GM12874 (cell line): Measurements from ENCODE around the gene HYAL1.

ENCODE experiments used
- TF ChIP-seq, protein P1 (sequence below): IDR thresholded peaks from 2 replicates; pipeline ENCODE4 v1.5.1; 2011; ENCODE audit warnings: low read depth, mild to moderate bottlenecking, control low read depth, low read length, moderate library complexity; ENCODE audit not compliant: insufficient read depth

The HYAL1 gene

DNA sequence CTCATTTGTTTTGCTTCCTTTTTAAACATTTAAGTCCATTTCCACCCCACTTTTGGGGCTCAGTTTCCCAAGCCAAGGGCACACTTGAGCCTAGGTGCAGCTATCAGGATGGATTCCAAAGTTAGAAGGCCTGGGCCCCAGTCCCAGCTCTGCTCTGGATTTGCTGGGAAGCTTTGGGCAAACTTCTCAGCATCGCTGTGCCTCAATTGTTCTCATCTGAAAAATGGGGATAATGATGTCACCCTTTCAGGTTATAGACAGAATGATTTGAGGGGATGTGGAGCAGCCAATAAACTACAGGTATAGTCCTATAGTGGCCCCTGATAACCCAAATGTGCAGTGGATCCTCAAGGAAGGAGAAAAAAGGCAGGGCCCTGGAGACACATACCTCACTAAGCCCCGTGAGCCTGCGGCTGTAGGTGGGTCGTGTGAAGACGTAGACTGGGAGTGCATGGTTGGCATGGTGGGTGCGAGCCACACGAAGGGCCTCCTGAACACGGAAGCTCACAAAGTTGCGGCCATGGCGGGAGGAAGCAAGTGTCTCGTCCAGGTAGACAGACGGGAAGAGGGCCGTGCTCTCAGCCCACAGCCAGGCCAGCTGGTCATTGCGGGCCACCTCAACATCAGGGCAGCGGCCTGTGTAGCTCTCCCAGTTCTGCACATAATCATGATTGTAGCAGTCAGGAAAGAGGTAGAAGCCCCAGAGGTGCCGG lies 16.0 kb upstream of the HYAL1 start:
- TF ChIP-seq, protein P1, sequence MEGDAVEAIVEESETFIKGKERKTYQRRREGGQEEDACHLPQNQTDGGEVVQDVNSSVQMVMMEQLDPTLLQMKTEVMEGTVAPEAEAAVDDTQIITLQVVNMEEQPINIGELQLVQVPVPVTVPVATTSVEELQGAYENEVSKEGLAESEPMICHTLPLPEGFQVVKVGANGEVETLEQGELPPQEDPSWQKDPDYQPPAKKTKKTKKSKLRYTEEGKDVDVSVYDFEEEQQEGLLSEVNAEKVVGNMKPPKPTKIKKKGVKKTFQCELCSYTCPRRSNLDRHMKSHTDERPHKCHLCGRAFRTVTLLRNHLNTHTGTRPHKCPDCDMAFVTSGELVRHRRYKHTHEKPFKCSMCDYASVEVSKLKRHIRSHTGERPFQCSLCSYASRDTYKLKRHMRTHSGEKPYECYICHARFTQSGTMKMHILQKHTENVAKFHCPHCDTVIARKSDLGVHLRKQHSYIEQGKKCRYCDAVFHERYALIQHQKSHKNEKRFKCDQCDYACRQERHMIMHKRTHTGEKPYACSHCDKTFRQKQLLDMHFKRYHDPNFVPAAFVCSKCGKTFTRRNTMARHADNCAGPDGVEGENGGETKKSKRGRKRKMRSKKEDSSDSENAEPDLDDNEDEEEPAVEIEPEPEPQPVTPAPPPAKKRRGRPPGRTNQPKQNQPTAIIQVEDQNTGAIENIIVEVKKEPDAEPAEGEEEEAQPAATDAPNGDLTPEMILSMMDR: no peak

DNA sequence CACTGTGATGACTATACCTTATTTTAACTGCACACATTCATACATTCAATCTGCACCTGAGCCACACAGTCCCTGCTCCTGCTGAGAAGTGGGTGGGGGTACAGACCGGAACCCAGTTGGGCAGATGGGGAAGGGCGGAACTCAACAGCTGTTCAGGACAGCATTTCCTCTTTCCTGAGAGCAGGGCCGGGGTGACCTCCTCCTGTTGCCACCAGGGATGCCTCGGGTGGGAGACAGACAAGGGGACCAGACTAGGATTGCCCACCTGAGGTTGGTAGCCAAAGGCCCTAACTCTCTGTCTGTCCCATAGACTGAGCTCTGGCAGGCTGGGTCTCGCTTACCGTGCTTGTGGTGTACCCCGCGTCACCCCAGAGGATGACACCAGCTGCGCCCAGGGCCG lies 15.2 kb upstream of the HYAL1 start:
- TF ChIP-seq, protein P1: no peak

DNA sequence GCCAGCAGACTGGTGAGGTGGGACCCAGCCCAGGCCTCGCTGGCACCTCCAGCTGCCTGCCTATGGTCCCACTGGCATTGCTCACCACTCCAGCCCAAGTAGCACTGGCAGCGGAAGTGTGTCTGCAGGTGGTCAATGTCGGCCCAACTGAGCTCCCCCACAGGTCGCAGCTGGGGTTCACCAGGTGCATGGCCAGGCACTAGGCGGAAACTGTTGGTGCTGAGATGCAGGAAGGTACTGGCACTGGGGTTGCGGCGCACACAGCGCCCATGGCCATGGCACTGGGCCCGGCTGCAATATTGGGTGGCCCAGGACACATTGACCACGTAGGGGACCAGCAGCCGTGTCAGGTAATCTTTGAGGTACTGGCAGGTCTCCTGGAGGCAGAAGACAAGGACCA lies 14.8 kb upstream of the HYAL1 start:
- TF ChIP-seq, protein P1: no peak

DNA sequence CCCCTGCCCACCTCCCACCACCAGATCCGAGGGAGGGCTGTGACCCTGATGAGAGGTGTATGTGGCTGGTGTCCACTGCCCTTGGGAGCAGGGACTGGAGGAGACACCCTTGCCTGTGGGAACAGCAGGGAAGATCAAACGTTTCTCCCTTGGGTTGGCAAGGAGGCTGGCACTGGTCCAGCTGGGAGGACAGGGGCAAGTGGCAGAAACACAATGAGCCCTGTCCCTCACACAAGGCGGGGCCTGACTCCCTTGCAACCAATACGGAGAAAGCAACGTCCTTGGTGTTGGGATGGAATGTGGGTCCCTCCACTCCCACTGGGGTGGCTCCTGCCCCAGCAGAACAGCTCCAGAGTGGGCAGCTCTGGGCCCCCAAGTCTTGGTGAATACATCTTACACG lies 13.9 kb upstream of the HYAL1 start:
- TF ChIP-seq, protein P1: no peak

DNA sequence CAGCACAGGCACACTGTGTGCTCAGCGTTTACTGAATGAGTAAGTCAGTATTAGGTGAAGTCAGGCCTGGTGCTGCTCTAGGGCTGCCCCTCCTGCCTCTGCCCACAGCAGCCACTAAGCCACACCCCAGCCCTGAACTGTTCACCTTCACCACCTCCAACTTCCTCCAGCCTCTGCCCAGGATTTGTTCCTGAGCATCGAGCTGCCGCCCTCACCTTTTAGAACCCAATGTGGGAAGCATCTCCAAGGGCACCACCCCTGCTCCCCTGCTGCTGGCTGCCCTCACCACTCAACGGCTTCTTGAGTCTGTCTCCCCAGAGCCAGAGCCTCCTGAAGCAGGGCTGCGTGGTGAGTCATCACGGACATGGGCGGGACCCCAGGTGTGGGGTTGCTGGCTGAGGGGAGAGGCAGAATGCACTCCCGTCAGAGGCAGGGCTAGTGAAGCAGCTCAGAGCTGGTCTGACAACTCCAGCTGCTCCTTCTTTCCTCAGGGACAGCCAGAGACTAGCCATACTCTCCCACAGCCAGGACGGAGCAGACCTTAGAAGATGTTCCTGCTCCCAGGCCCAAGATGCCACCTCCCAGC lies 13.4 kb upstream of the HYAL1 start:
- TF ChIP-seq, protein P1: no peak

DNA sequence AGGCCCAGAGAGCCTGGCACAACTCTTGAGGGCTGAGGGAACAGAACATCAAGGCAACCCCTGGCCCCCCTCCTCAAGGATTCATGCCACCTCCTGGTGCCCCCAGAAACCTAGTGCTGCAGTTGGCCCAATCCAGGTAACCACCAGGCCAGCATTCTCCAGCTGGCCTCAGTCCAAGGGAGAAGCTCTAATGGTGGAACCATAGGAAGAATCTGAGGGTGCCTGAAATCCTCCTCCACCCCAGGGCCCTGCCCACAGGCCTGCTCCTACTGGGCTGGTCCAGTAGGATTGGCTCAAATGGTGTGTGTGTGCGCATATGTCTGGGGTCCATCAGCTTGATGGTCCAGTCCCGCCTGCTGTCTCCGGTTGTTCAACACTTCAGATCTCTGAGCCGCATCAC lies 11.4 kb upstream of the HYAL1 start:
- TF ChIP-seq, protein P1: no peak

DNA sequence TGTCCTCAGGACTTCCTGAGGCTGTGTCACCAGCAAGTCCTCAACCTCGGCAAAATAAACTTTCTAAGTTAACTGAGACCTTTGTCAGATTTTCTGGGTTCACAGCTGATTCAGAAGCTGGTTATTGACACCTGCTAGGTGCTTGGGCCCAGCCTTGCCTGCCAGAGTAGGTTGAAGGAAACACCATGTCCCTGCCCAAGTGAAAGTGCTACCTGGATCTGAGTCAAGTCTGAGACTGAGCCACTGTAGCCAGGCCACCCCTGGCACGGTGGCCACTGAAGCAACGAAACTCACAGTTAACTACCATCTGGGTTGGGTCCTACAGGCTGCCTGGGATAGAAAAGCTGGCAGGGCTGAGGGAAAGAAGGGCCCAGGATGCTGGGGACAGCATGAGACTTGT lies 11.0 kb upstream of the HYAL1 start:
- TF ChIP-seq, protein P1: no peak
